Liver (tissue), 9 donors: Measurements from ENCODE around the gene ITGB6. TPM values are rescaled to one million over a fixed set of nuclear protein-coding genes. Genes with fewer than 3 reads are reported as not detected.

Source experiments
- DNase-seq: peaks from one replicate; pipeline ENCODE4 v3.0.0-alpha.2; 2017; ENCODE audit warnings: low spot score
- H3K27ac ChIP-seq, 2 donors: one replicate each; pipeline ENCODE4 v1.7.0; 2013; ENCODE audit warnings: inconsistent platforms in 2 of 2, low read length in 2 of 2, control low read depth in 1 of 2, low read depth in 1 of 2, mild to moderate bottlenecking in 1 of 2
- H3K27me3 ChIP-seq, 4 donors: one replicate each; pipeline versions ENCODE4 v1.6.1 to v1.7.0; 2013; ENCODE audit warnings: low read length in 3 of 4, inconsistent platforms in 1 of 4, mild to moderate bottlenecking in 1 of 4, moderate library complexity in 1 of 4; ENCODE audit not compliant: control insufficient read depth in 4 of 4, insufficient read depth in 4 of 4
- H3K36me3 ChIP-seq, 4 donors: one replicate each; pipeline versions ENCODE4 v1.6.1 to v1.7.0; 2013; ENCODE audit warnings: low read length in 3 of 4, mild to moderate bottlenecking in 3 of 4, low read depth in 1 of 4, moderate library complexity in 1 of 4; ENCODE audit not compliant: control insufficient read depth in 4 of 4, insufficient read depth in 3 of 4
- H3K4me1 ChIP-seq, 4 donors: one replicate each; pipeline versions ENCODE4 v1.6.1 to v1.7.0; 2013; ENCODE audit warnings: low read length in 3 of 4, mild to moderate bottlenecking in 3 of 4, moderate library complexity in 1 of 4; ENCODE audit not compliant: control insufficient read depth in 4 of 4, insufficient read depth in 4 of 4
- H3K4me3 ChIP-seq, 3 donors: one replicate each; pipeline versions ENCODE4 v1.6.1 to v1.7.0; 2013; ENCODE audit warnings: low read length in 3 of 3, control low read depth in 1 of 3, low read depth in 1 of 3, mild to moderate bottlenecking in 1 of 3
- H3K9ac ChIP-seq, 2 donors: one replicate each; pipeline ENCODE4 v1.7.0; 2013; ENCODE audit warnings: low read length in 2 of 2, mild to moderate bottlenecking in 2 of 2, moderate library complexity in 2 of 2, control low read depth in 1 of 2, low read depth in 1 of 2
- H3K9me3 ChIP-seq, 4 donors: one replicate each; pipeline versions ENCODE4 v1.6.1 to v1.7.0; 2013; ENCODE audit warnings: low read length in 3 of 4; ENCODE audit not compliant: control insufficient read depth in 4 of 4
- ATF3 ChIP-seq: IDR thresholded peaks from 2 replicates; pipeline ENCODE4 v1.6.1; 2016; ENCODE audit warnings: antibody characterized with exemption
- CTCF ChIP-seq: fragments of 150-350 bp; IDR thresholded peaks from 2 replicates; pipeline ENCODE4 v1.5.1; 2017; ENCODE audit warnings: improper control_type of control experiment, low read depth, low read length; ENCODE audit not compliant: missing input control
- EGR1 ChIP-seq, 2 donors: IDR thresholded peaks; 2 replicates each; pipeline ENCODE4 v1.6.1; 2016 to 2018; ENCODE audit warnings: antibody characterized with exemption in 2 of 2, low read depth in 2 of 2
- FOXA1 ChIP-seq: IDR thresholded peaks from 2 replicates; pipeline ENCODE4 v1.6.1; 2016; ENCODE audit warnings: antibody characterized with exemption
- FOXA2 ChIP-seq: IDR thresholded peaks from 2 replicates; pipeline ENCODE4 v1.6.1; 2016; ENCODE audit warnings: antibody characterized with exemption
- GABPA ChIP-seq, 2 donors: IDR thresholded peaks in 1 of 2; conservative IDR thresholded peaks in 1 of 2; 2 replicates each; pipeline ENCODE4 v1.6.1; 2016; ENCODE audit warnings: antibody characterized with exemption in 2 of 2, mild to moderate bottlenecking in 1 of 2, moderate library complexity in 1 of 2
- HNF4A ChIP-seq, 2 donors: conservative IDR thresholded peaks; 2 replicates each; pipeline ENCODE4 v1.6.1; 2016; ENCODE audit warnings: antibody characterized with exemption in 2 of 2, mild to moderate bottlenecking in 2 of 2
- HNF4G ChIP-seq: IDR thresholded peaks from 2 replicates; pipeline ENCODE4 v1.6.1; 2016; ENCODE audit warnings: antibody characterized with exemption
- JUND ChIP-seq, 2 donors: IDR thresholded peaks; 2 replicates each; pipeline ENCODE4 v1.6.1; 2016; ENCODE audit warnings: antibody characterized with exemption in 2 of 2
- MAX ChIP-seq: IDR thresholded peaks from 2 replicates; pipeline ENCODE4 v1.6.1; 2016; ENCODE audit warnings: antibody characterized with exemption
- NR2F2 ChIP-seq: IDR thresholded peaks from 2 replicates; pipeline ENCODE4 v1.6.1; 2016; ENCODE audit warnings: antibody characterized with exemption
- RAD21 ChIP-seq, 2 donors: IDR thresholded peaks; 2 replicates each; pipeline ENCODE4 v1.6.1; 2016; ENCODE audit warnings: antibody characterized with exemption in 2 of 2, mild to moderate bottlenecking in 2 of 2
- REST ChIP-seq: IDR thresholded peaks from 2 replicates; pipeline ENCODE4 v1.6.1; 2016; ENCODE audit warnings: antibody characterized with exemption, mild to moderate bottlenecking
- RXRA ChIP-seq, 2 donors: IDR thresholded peaks; 2 replicates each; pipeline ENCODE4 v1.6.1; 2017 to 2018; ENCODE audit warnings: antibody characterized with exemption in 2 of 2, mild to moderate bottlenecking in 1 of 2
- SP1 ChIP-seq: IDR thresholded peaks from 2 replicates; pipeline ENCODE4 v1.6.1; 2018; ENCODE audit warnings: antibody characterized with exemption, mild to moderate bottlenecking
- TAF1 ChIP-seq: conservative IDR thresholded peaks from 2 replicates; pipeline ENCODE4 v1.6.1; 2016; ENCODE audit warnings: antibody characterized with exemption, mild to moderate bottlenecking
- YY1 ChIP-seq: IDR thresholded peaks from 2 replicates; pipeline ENCODE4 v1.6.1; 2016; ENCODE audit warnings: antibody characterized with exemption, mild to moderate bottlenecking
- ZBTB33 ChIP-seq: IDR thresholded peaks from 2 replicates; pipeline ENCODE4 v1.6.1; 2016; ENCODE audit warnings: antibody characterized with exemption
- WGBS: extraction: QIAGEN DNeasy Blood & Tissue Kit; methylation state at CpG from one replicate; pipeline ENCODE4 v1.1.7; 2013; 5-methylcytosine and 5-hydroxymethylcytosine counted together
- polyA plus RNA-seq, 2 donors: library from polyadenylated mRNA; stranded (reverse) in 1 of 2; unstranded in 1 of 2; fragments of 200-250 nt in 1 of 2; fragments of >200 nt in 1 of 2; fragmentation: Nextera tagmentation in 1 of 2; extraction: Ambion mirVana in 1 of 2; gene quantifications; one replicate each; pipeline versions ENCODE4 v1.2.1 to v1.2.3, GENCODE V29; 2013 to 2015
- total RNA-seq, 2 donors: library from RNA; depleted of rRNA; stranded (reverse); fragments of >200 nt; gene quantifications; one replicate each; pipeline ENCODE4 v1.2.3, GENCODE V29; 2014
- donor health status: healthy.
- donor health status: healthy.
- donor health status: healthy.
- donor health status: healthy.
- donor health status: healthy.

The ITGB6 gene
- total and polyA plus RNA-seq, 4 donors, result 0.03 to 0.10 (median 0.08) TPM; not detected in 1

GRCh38 chr2:160205505-160205904, 5.4 kb upstream of the ITGB6 start:
- no peak for DNase-seq
- H3K27ac ChIP-seq, result no peak overlapping the region
- 84% methylated on average over 7 of the region's 7 CpGs for WGBS
- TF ChIP-seq REST (no peak), HNF4A (conservative IDR thresholded peaks at IDR 0.05) (no peak), ATF3 (no peak), YY1 (no peak), SP1 (no peak), FOXA1 (no peak), TAF1 (no peak), ZBTB33 (no peak), FOXA2 (no peak), GABPA (IDR thresholded peaks at IDR 0.05 in 1 of 2, conservative IDR thresholded peaks at IDR 0.05 in 1 of 2) (no peak), NR2F2 (no peak), RAD21 (IDR thresholded peaks at IDR 0.05) (no peak), RXRA (IDR thresholded peaks at IDR 0.05) (no peak), JUND (IDR thresholded peaks at IDR 0.05) (no peak), EGR1 (IDR thresholded peaks at IDR 0.05; ENCODE audit: low read depth in 2 of 2) (no peak), MAX (no peak), HNF4G (no peak), CTCF (no peak)
- H3K9me3 ChIP-seq, result no peaks in the 10 kb centered on the region
- H3K4me3 ChIP-seq, result no peak overlapping the region
- H3K27me3 ChIP-seq, result no peaks in the 10 kb centered on the region
- no peaks in the 10 kb centered on the region for H3K36me3 ChIP-seq
- H3K4me1 ChIP-seq, result peaks cover 0 to 3% (median 0%) of the 10 kb centered on the region in 4 donors
- no peak overlapping the region for H3K9ac ChIP-seq
